Tibial nerve (tissue), 4 donors: ENCODE data around the gene RAB3IL1. TPM values are rescaled to one million over a fixed set of nuclear protein-coding genes. Genes with fewer than 3 reads are reported as not detected.
A peak's percentile ranks its signal among the peaks of the same experiment; 100 is the strongest.

Experiments used
- DNase-seq, 2 donors: peaks; one replicate each; pipeline ENCODE4 v3.0.0-alpha.2; 2019; ENCODE audit warnings: low spot score in 2 of 2
- H3K27ac ChIP-seq, 4 donors: fragments of 200-600 bp; sonication (generic) in 3 of 4; one replicate each; pipeline ENCODE4 v1.5.1; 2017 to 2019; ENCODE audit warnings: mild to moderate bottlenecking in 1 of 4
- H3K27me3 ChIP-seq, 2 donors: fragments of 200-600 bp; sonication (generic) in 1 of 2; one replicate each; pipeline versions ENCODE4 v1.5.1 to v1.6.0; 2017 to 2019
- H3K36me3 ChIP-seq, 3 donors: fragments of 200-600 bp; sonication (generic); one replicate each; pipeline ENCODE4 v1.5.1; 2018 to 2019
- H3K4me1 ChIP-seq, 4 donors: fragments of 200-600 bp; sonication (generic) in 3 of 4; one replicate each; pipeline ENCODE4 v1.5.1; 2017 to 2019
- H3K4me3 ChIP-seq, 4 donors: fragments of 200-600 bp; sonication (generic) in 3 of 4; one replicate each; pipeline ENCODE4 v1.5.1; 2017 to 2019; ENCODE audit warnings: mild to moderate bottlenecking in 1 of 4, moderate library complexity in 1 of 4
- H3K9me3 ChIP-seq, 4 donors: fragments of 200-600 bp; sonication (generic) in 3 of 4; one replicate each; pipeline ENCODE4 v1.5.1; 2017 to 2019
- CTCF ChIP-seq, 5 experiments: fragments of 200-600 bp in 3 of 5; fragments of 450-650 bp in 2 of 5; sonication (generic) in 3 of 5; IDR thresholded peaks; one replicate each; pipeline ENCODE4 v1.5.1; 2016 to 2019; ENCODE audit warnings: antibody characterized with exemption in 5 of 5, mild to moderate bottlenecking in 3 of 5, moderate library complexity in 2 of 5
- EP300 ChIP-seq, 2 donors: sonication (generic); formaldehyde crosslinking; IDR thresholded peaks; one replicate each; pipeline ENCODE4 v1.6.1; 2017; ENCODE audit warnings: antibody characterized with exemption in 2 of 2, mild to moderate bottlenecking in 1 of 2
- POLR2A ChIP-seq, 2 donors: fragments of 450-650 bp; IDR thresholded peaks; one replicate each; pipeline ENCODE4 v1.6.1; 2017; ENCODE audit warnings: antibody characterized with exemption in 2 of 2, mild to moderate bottlenecking in 2 of 2, moderate library complexity in 2 of 2
- WGBS, 2 donors: methylation state at CpG; one replicate each; pipeline ENCODE4 v1.1.5; 2018; 5-methylcytosine and 5-hydroxymethylcytosine counted together
- total RNA-seq, 4 donors: library from RNA; depleted of rRNA; stranded (reverse); fragments of >200 nt; gene quantifications; one replicate each; pipeline ENCODE4 v1.1.0, GENCODE V29; 2016

The RAB3IL1 gene
- total RNA-seq, 4 donors from 2014 or later, result 58.8 to 127 (median 71.1) TPM

GRCh38 chr11:61912991-61913698 lies 4.2 kb downstream of the RAB3IL1 start:
- Histone ChIP-seq H3K4me3 (no peak overlapping the region), H3K9me3 (no peaks in the 10 kb centered on the region), H3K27me3 (no peaks in the 10 kb centered on the region), H3K4me1 (peaks cover 0 to 83% (median 44%) of the 10 kb centered on the region in 4 donors), H3K36me3 (no peaks in the 10 kb centered on the region), H3K27ac (peak overlapping the region; percentile 36 to 95 (median 66))
- WGBS, 2 donors, result 60 to 61% methylated on average over 14 to 17 of the region's 18 CpGs
- DNase-seq, result no peak
- TF ChIP-seq CTCF (IDR thresholded peaks at IDR 0.05) (no peak), POLR2A (IDR thresholded peaks at IDR 0.05) (no peak)

DNA sequence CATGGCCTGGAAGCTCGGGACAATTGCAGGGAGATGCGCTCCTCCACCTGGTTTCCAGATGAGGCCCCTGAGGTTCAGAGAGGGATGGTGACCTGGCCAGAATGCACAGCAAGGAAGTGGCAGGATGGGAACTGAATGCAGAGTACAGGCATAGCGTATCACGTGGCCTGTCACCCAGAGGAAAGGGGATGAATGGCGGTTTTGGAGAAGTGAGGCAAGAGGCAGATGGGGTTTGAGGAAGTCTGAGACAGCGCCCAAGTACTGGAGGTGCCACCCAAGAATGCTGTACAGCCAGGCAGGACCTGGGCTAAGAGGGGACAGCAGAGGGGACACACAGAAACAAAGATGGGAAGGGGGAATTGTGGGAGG lies 4.9 kb downstream of the RAB3IL1 start:
- TF ChIP-seq EP300 (IDR thresholded peaks at IDR 0.05), result peak in 1 of 2 donors; percentile 79
- TF ChIP-seq POLR2A (IDR thresholded peaks at IDR 0.05), result no peak
- Histone ChIP-seq H3K36me3 (peaks cover 0 to 6% (median 0%) of the 10 kb centered on the region in 3 donors), H3K27me3 (no peaks in the 10 kb centered on the region), H3K4me1 (peaks cover 0 to 83% (median 43%) of the 10 kb centered on the region in 4 donors), H3K4me3 (no peak overlapping the region), H3K9me3 (no peaks in the 10 kb centered on the region), H3K27ac (peak overlapping the region in 3 of 4 donors; percentile 36 to 95 (median 83))
- DNase-seq, result peak in 1 of 2 donors; percentile 13
- WGBS, 2 donors, result 71 to 74% methylated on average over 6 of the region's 6 CpGs

- TF ChIP-seq EP300 (IDR thresholded peaks at IDR 0.05) (no peak), POLR2A (IDR thresholded peaks at IDR 0.05) (no peak), CTCF (IDR thresholded peaks at IDR 0.05) (no peak)
- H3K27ac ChIP-seq, result peak overlapping the region; percentile 62 to 95 (median 74)
- 31 to 52% methylated on average over 7 to 17 of the region's 17 CpGs for WGBS, 2 donors
- no peaks in the 10 kb centered on the region for H3K27me3 ChIP-seq
- no peaks in the 10 kb centered on the region for H3K9me3 ChIP-seq
- no peak overlapping the region for H3K4me3 ChIP-seq
- DNase-seq, result peak in 1 of 2 donors; percentile 15
- peaks cover 0 to 12% (median 5%) of the 10 kb centered on the region in 3 donors for H3K36me3 ChIP-seq
- peaks cover 0 to 83% (median 43%) of the 10 kb centered on the region in 4 donors for H3K4me1 ChIP-seq
Measured at GRCh38 chr11:61911701-61912529, 5.5 kb downstream of the RAB3IL1 start.

GRCh38 chr11:61911128-61911700 lies 6.2 kb downstream of the RAB3IL1 start:
- whole genome bisulfite sequencing, 2 donors, result 41 to 59% methylated on average over 4 to 7 of the region's 7 CpGs
- Histone ChIP-seq H3K36me3 (peaks cover 0 to 19% (median 5%) of the 10 kb centered on the region in 3 donors), H3K27ac (peak overlapping the region; percentile 62 to 95 (median 74)), H3K27me3 (no peaks in the 10 kb centered on the region), H3K4me3 (no peak overlapping the region), H3K4me1 (peaks cover 0 to 83% (median 43%) of the 10 kb centered on the region in 4 donors), H3K9me3 (no peaks in the 10 kb centered on the region)
- no peak for DNase-seq
- TF ChIP-seq POLR2A (IDR thresholded peaks at IDR 0.05) (no peak), EP300 (IDR thresholded peaks at IDR 0.05) (no peak), CTCF (IDR thresholded peaks at IDR 0.05) (no peak)

DNA sequence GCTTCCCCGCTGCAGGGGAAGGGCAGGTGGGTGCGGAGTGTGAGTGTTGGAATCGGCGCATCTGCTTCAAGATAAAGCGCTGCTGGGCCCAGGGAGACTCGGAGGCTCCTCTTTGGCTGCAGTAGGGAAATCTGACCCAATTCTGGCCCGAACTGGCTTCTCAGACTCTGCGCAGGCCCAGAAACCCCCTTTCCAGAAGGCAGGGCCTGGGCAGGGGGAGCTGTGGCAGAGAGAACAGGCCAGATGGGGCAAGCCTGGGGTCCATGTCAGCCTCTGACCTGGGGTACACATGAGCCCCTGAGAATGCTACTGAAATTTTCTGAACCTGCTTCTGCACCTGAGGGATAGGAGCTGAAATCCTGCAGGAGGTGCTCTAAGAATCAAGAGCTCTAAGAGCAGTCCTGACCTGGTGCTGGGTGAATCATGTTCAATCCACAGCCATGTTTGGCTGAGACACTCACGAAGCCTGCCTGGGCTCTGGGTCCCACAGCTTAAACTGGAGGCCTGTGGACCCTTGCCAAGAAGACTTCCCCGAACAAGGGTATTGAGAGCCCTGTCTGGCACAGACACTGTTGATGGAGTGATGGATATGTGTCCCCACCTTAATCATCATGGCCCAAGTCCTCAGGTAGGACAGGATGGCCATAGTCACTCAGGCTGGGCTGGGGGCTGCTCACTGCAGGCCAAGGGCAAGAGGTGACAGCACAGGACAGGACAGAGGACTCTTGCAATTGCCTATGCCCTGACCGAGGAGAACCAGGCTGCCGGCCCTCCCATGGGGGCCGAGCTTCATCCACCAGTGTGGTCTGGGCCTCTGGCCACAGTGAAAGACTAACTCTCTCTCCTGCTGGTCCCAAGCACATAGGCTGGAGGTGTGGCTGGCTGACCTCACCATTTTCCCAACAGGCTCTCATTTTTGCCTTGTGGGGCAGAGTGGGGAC lies 6.9 kb downstream of the RAB3IL1 start:
- H3K27me3 ChIP-seq, result no peaks in the 10 kb centered on the region
- H3K4me3 ChIP-seq, result no peak overlapping the region
- H3K36me3 ChIP-seq, result peaks cover 0 to 27% (median 5%) of the 10 kb centered on the region in 3 donors
- no peak for TF ChIP-seq CTCF (IDR thresholded peaks at IDR 0.05)
- TF ChIP-seq POLR2A (IDR thresholded peaks at IDR 0.05), result no peak
- no peak for TF ChIP-seq EP300 (IDR thresholded peaks at IDR 0.05)
- peaks cover 0 to 80% (median 43%) of the 10 kb centered on the region in 4 donors for H3K4me1 ChIP-seq
- H3K27ac ChIP-seq, result peak overlapping the region; percentile 62 to 95 (median 74)
- no peaks in the 10 kb centered on the region for H3K9me3 ChIP-seq
- peak in 1 of 2 donors; percentile 29 for DNase-seq
- 61 to 77% methylated on average over 11 to 12 of the region's 13 CpGs for WGBS, 2 donors
